Vagina (tissue), 2 donors: ENCODE data around the gene CCT6B.

Source experiments
- POLR2A ChIP-seq, 2 donors: fragments of 450-650 bp; IDR thresholded peaks; one replicate each; pipeline ENCODE4 v1.6.1; 2017; ENCODE audit warnings: antibody characterized with exemption in 2 of 2, mild to moderate bottlenecking in 2 of 2, moderate library complexity in 2 of 2
- POLR2AphosphoS5 ChIP-seq, 2 donors: sonication (generic); formaldehyde crosslinking; IDR thresholded peaks; one replicate each; pipeline ENCODE4 v1.9.0; 2017; ENCODE audit warnings: antibody characterized with exemption in 2 of 2, mild to moderate bottlenecking in 2 of 2, low read depth in 1 of 2; ENCODE audit not compliant: insufficient read depth in 1 of 2
- TF ChIP-seq, protein P1 (sequence below), 3 experiments: fragments of 450-650 bp in 2 of 3; fragments of 200-600 bp in 1 of 3; sonication (generic) in 1 of 3; IDR thresholded peaks; one replicate each; pipeline ENCODE4 v1.5.1; 2017 to 2019; ENCODE audit warnings: antibody characterized with exemption in 3 of 3, mild to moderate bottlenecking in 2 of 3, moderate library complexity in 2 of 3

DNA sequence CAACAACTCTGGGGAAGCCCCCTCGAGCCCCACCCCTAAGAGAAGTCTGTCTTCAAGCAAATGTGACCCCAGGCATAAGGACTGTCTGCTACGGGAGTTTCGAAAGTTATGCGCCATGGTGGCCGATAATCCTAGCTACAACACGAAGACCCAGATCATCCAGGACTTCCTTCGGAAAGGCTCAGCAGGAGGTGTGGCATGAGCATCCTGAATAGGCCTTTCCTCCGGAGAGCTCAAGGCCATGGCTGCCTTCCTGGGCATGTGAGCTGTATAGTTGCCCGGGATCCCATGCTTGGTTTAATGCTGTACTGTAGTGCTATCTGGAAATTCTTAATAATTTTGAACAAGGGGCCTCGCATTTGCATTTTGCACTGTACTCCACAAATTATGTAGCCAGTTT is 28.2 kb upstream of the CCT6B start:
- TF ChIP-seq, protein P1, sequence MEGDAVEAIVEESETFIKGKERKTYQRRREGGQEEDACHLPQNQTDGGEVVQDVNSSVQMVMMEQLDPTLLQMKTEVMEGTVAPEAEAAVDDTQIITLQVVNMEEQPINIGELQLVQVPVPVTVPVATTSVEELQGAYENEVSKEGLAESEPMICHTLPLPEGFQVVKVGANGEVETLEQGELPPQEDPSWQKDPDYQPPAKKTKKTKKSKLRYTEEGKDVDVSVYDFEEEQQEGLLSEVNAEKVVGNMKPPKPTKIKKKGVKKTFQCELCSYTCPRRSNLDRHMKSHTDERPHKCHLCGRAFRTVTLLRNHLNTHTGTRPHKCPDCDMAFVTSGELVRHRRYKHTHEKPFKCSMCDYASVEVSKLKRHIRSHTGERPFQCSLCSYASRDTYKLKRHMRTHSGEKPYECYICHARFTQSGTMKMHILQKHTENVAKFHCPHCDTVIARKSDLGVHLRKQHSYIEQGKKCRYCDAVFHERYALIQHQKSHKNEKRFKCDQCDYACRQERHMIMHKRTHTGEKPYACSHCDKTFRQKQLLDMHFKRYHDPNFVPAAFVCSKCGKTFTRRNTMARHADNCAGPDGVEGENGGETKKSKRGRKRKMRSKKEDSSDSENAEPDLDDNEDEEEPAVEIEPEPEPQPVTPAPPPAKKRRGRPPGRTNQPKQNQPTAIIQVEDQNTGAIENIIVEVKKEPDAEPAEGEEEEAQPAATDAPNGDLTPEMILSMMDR (IDR thresholded peaks at IDR 0.05) = no peak
- TF ChIP-seq POLR2A (IDR thresholded peaks at IDR 0.05) = no peak
- TF ChIP-seq POLR2AphosphoS5 (IDR thresholded peaks at IDR 0.05; ENCODE audit: insufficient read depth in 1 of 2, low read depth in 1 of 2) = no peak
